Stimulated activated CD4-positive, alpha-beta T cell treated with anti-CD3 and anti-CD28 coated beads, Interleukin-15, amount 100 ng/mL, for 1 hour (primary cell): ENCODE measurements around the gene IARS2.
"Not testable (repeated sequence)": the region's sequence is repeated elsewhere in the genome, so short reads cannot be mapped to it uniquely, and the experiment has no call there.

Experiments
- DNase-seq, 2 donors: peaks; one replicate each; pipeline ENCODE4 v3.0.0-alpha.2; 2020; ENCODE audit warnings: low read depth in 1 of 2, low spot score in 1 of 2

IARS2 gene

GRCh38 chr1:220164517-220164916 lies 70.6 kb downstream of the IARS2 start:
- no peak for DNase-seq

- DNase-seq: no peak
Observed at GRCh38 chr1:220166853-220167252, 72.9 kb downstream of the IARS2 start.

- DNase-seq: not testable (repeated sequence)
Observed at GRCh38 chr1:220169887-220170286, 76.0 kb downstream of the IARS2 start.

- DNase-seq: no peak
Observed at GRCh38 chr1:220170836-220171526, 77.0 kb downstream of the IARS2 start.

- DNase-seq: no peak
Observed at GRCh38 chr1:220176540-220176939, 82.6 kb downstream of the IARS2 start.

GRCh38 chr1:220182111-220182510 lies 88.2 kb downstream of the IARS2 start:
- DNase-seq: no peak

GRCh38 chr1:220182656-220183055 lies 88.7 kb downstream of the IARS2 start:
- DNase-seq: no peak

- DNase-seq: no peak
Observed at GRCh38 chr1:220184506-220184905, 90.6 kb downstream of the IARS2 start.

GRCh38 chr1:220186752-220187151 lies 92.8 kb downstream of the IARS2 start:
- DNase-seq: no peak

- no peak for DNase-seq
Observed at GRCh38 chr1:220188538-220188937, 94.6 kb downstream of the IARS2 start.

GRCh38 chr1:220189750-220190347 lies 95.9 kb downstream of the IARS2 start:
- no peak for DNase-seq

- DNase-seq: no peak
Observed at GRCh38 chr1:220195701-220196100, 101.8 kb downstream of the IARS2 start.
